Astrocyte of the spinal cord (primary cell): ENCODE measurements around the gene TCF12.
"Not testable (repeated sequence)": the region's sequence is repeated elsewhere in the genome, so short reads cannot be mapped to it uniquely, and the experiment has no call there.

Source experiments
- DNase-seq: peaks from one replicate; pipeline ENCODE4 v3.0.0; 2011; ENCODE audit warnings: low read depth, low spot score
- H3K4me3 ChIP-seq: 2 replicates; pipeline ENCODE4 v1.5.1; 2011; ENCODE audit warnings: low read depth, mild to moderate bottlenecking, low read length, moderate library complexity
- in situ Hi-C: cut with HindIII; loops from 2 replicates; pipeline ENCODE4 v1.10.0; 2017; ENCODE audit warnings: low sequenced_read_pairs
- TF ChIP-seq, protein P1 (sequence below): IDR thresholded peaks from 2 replicates; pipeline ENCODE4 v1.5.1; 2012; ENCODE audit warnings: low read depth, mild to moderate bottlenecking, low read length, inconsistent platforms

TCF12 gene

DNA sequence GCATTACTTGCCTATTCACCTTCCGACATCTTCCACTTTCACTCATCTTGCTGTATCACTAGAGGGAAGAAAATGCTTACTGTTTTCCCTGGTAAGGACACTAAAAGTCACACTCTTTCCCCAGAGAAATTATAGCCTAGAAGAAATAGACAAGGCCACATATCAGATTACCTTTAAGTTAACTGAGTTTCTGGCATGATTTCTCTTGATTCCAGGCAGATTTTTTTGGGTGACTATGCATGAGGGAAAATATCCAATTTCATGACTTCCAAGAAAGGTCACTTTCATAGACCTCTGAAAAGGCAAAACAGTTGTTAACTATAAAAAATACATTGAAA, 30.3 kb downstream of the TCF12 start:
- in situ Hi-C loops: no loop called here
- peak; percentile 52 for DNase-seq
- TF ChIP-seq, protein P1, sequence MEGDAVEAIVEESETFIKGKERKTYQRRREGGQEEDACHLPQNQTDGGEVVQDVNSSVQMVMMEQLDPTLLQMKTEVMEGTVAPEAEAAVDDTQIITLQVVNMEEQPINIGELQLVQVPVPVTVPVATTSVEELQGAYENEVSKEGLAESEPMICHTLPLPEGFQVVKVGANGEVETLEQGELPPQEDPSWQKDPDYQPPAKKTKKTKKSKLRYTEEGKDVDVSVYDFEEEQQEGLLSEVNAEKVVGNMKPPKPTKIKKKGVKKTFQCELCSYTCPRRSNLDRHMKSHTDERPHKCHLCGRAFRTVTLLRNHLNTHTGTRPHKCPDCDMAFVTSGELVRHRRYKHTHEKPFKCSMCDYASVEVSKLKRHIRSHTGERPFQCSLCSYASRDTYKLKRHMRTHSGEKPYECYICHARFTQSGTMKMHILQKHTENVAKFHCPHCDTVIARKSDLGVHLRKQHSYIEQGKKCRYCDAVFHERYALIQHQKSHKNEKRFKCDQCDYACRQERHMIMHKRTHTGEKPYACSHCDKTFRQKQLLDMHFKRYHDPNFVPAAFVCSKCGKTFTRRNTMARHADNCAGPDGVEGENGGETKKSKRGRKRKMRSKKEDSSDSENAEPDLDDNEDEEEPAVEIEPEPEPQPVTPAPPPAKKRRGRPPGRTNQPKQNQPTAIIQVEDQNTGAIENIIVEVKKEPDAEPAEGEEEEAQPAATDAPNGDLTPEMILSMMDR: no peak
- H3K4me3 ChIP-seq: no peak overlapping the region

DNA sequence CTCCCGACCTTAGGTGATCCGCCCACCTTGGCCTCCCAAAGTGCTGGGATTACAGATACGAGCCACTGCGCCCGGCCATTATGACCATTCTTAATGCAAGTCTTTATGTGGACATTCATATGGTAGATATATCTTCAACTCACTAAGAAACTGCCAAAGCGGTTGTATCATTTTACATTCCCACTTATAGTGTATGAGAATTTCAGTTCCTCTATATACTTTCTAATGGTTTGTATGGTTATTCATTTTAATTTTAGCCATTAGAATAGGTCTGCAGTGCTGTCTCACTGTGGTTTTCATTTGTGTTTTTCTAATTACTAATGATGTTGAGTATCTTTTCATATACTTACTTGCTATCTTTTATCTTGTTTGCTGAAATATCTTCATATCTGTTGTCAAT, 32.5 kb downstream of the TCF12 start:
- TF ChIP-seq, protein P1: no peak
- no peak overlapping the region for H3K4me3 ChIP-seq
- in situ Hi-C loops: no loop called here
- no peak for DNase-seq

DNA sequence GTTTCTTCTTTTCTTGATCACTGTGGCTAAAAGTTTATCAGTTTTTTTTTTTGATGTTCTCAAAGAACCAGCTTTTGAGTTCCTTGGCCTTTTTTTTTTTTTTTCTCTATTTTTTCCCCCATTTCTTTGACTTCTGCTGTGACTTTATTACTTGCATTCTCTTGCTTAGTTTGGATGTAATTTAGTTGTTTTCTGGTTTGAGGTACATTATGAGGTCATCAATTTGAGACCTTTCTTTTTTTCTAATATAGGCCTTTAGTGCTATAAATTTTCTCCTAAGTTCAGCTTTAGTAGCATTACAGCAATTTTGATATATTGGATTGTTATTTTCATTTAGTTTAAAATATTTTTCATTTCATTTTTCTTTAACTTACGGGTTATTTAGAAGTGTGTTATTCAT, 35.3 kb downstream of the TCF12 start:
- DNase-seq: no peak
- TF ChIP-seq, protein P1: no peak
- in situ Hi-C loops: no loop called here
- H3K4me3 ChIP-seq: no peak overlapping the region

DNA sequence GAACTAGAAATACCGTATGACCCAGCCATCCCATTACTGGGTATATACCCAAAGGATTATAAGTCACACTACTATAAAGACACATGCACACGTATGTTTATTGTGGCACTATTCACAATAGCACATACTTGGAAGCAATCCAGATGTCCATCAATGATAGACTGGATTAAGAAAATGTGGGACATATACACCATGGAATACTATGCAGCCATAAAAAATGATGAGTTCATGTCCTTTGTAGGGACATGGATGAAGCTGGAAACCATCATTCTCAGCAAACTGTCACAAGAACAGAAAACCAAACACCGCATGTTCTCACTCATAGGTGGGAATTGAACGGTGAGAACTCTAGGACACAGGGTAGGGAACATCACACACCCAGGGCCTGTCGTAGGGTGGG, 36.6 kb downstream of the TCF12 start:
- DNase-seq, in situ Hi-C loops, H3K4me3 ChIP-seq: not testable (repeated sequence)

DNA sequence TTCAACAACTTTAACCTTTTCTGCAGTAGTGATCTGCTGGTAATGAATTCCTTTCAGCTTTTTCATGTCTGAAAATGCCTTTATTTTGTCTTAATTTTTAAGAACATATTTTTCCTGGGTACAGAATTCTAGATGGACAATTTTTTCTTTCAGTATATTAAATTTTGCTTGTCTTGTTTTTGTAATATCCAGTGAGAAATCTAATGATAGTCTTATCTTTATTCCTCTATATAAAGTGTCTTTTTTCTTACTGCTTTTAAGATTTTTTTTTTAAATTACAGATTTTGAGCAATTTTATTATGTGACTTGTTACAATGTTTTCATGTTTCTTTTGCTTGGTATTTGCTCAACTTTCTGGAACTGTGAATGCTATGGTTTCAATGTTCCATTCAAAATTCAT, 38.1 kb downstream of the TCF12 start:
- no peak overlapping the region for H3K4me3 ChIP-seq
- TF ChIP-seq, protein P1: no peak
- DNase-seq: no peak
- in situ Hi-C loops: no loop called here

DNA sequence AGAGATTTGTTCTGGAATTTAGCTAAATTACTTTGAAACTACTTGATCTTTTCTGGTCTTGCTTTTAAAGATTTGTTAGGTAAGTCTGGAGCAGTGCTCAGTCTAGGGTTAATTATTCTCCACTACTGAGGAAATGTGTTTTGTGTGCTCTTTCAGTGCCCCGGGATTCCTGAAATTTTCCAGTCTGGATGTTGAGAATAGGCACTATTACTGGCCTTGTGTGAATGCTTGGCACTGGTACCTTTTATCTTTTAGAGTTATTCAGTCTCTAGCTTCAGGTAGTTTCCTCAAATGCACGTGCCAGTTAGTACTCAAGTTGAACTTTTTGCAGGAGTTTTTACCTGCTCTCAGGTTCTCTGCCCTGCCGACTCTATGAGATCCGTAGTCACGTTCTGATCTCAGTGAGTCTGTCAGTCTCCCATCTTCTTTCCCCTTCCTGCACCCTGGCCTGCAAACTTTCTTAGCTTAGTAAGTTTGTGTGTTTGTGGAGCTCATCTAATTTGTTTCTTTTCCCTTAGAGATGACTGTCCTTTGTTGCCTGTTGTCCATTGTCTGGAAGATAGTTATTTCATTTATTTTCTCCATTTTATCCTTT, 39.5 kb downstream of the TCF12 start:
- DNase-seq: no peak
- in situ Hi-C loops: no loop called here
- H3K4me3 ChIP-seq: no peak overlapping the region
- TF ChIP-seq, protein P1: no peak

DNA sequence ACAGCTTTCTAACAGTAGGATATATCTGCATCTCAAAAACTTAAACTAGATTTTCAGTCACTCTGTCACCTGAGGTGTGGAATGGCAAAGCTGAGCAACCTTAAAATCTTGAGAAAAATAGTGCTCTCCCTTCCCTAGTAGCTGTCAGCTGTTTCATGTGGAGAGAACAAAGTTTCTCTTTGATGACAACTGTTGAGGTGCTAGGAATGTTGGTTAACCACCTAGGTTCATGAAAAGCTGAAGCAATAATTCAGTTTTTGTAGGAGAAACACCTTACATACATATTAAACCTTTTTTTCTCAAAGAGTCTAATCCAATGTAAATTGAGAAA, 40.8 kb downstream of the TCF12 start:
- DNase-seq: no peak
- TF ChIP-seq, protein P1: no peak
- in situ Hi-C loops: no loop called here
- no peak overlapping the region for H3K4me3 ChIP-seq
